ENCODE results near the gene PRR18.

- no peak for TF ChIP-seq CTBP2 (IDR thresholded peaks at IDR 0.05; ENCODE audit: borderline replicate concordance, insufficient read depth, insufficient read length, low read length)
- TF ChIP-seq CTCF (IDR thresholded peaks at IDR 0.05; ENCODE audit: control extremely low read depth in 1 of 3, insufficient read depth in 1 of 3, low read depth in 1 of 3, low read length in 3 of 3) = no peak
- no peak for TF ChIP-seq USF2 (IDR thresholded peaks at IDR 0.05; ENCODE audit: low read length)
- TF ChIP-seq POLR2AphosphoS5 (IDR thresholded peaks at IDR 0.05; ENCODE audit: low read depth, low read length) = no peak
- no peak for TF ChIP-seq NRF1 (IDR thresholded peaks at IDR 0.05; ENCODE audit: low read depth, low read length)
- TF ChIP-seq EP300 (IDR thresholded peaks at IDR 0.05; ENCODE audit: borderline replicate concordance in 1 of 2, low read depth in 2 of 2, low read length in 2 of 2) = no peak
These were observed 45.3 kb upstream of the PRR18 start for GRCh38 chr6:166353507-166353906.

All from H1 (cell line).